Activated CD4-positive, alpha-beta memory T cell treated with anti-CD3 and anti-CD28 coated beads for 36 hours (primary cell): ENCODE results near the gene TAF1D. TPM values are rescaled to one million over a fixed set of nuclear protein-coding genes. Genes with fewer than 3 reads are reported as not detected.

Experiments used
- CTCF ChIA-PET: fragments of 350-600 bp; sonication (Branson Sonifier 250); formaldehyde crosslinking; loops from one replicate; lab custom pipeline; 2021; ENCODE audit warnings: antibody characterized with exemption, inconsistent platforms; lab: Charles Lee
- POLR2A ChIA-PET: fragments of 350-600 bp; sonication (Branson Sonifier 250); formaldehyde crosslinking; loops from one replicate; lab custom pipeline; 2021; ENCODE audit warnings: antibody characterized with exemption; lab: Charles Lee
- DNase-seq: peaks from one replicate; pipeline ENCODE4 v3.0.0-alpha.2; 2020
- H3K27ac Mint-ChIP-seq: one replicate; pipeline ENCODE4 v1.8.0; 2021; ENCODE audit warnings: mixed read lengths
- H3K27me3 Mint-ChIP-seq: one replicate; pipeline ENCODE4 v1.8.0; 2021; ENCODE audit warnings: mixed read lengths
- H3K36me3 Mint-ChIP-seq: one replicate; pipeline ENCODE4 v1.8.0; 2021; ENCODE audit warnings: mixed read lengths
- H3K4me1 Mint-ChIP-seq: one replicate; pipeline ENCODE4 v1.8.0; 2021; ENCODE audit warnings: low read depth, mixed read lengths
- H3K4me3 Mint-ChIP-seq: one replicate; pipeline ENCODE4 v1.8.0; 2021; ENCODE audit warnings: mild to moderate bottlenecking, mixed read lengths
- H3K9me3 Mint-ChIP-seq: one replicate; pipeline ENCODE4 v1.8.0; 2021; ENCODE audit warnings: mixed read lengths
- intact Hi-C: fragments of 100-400 bp; cut with micrococcal nuclease; formaldehyde crosslinking; loops from one replicate; pipeline ENCODE4 v1.15.1; 2023
- total RNA-seq, 2 experiments: library from RNA; stranded (reverse); gene quantifications; one replicate each; pipeline ENCODE4 v1.2.3, GENCODE V29; 2021

The TAF1D gene
- total RNA-seq, 2 experiments from 2014 or later: 325 to 342 TPM

GRCh38 chr11:93735627-93736026, 5.7 kb downstream of the TAF1D start:
- Mint-ChIP-seq H3K27ac (peak overlapping the region; percentile 76), H3K36me3 (peaks cover 85% of the 10 kb centered on the region), H3K4me1 (peaks cover 63% of the 10 kb centered on the region), H3K27me3 (no peaks in the 10 kb centered on the region), H3K4me3 (peak overlapping the region; percentile 59), H3K9me3 (no peaks in the 10 kb centered on the region)
- no peak for DNase-seq
- intact Hi-C loops: loop anchor here (5.0 kb wide), 1 partner anchor 538 kb away; the partner anchor contains the start of gene SLC36A4
- POLR2A ChIA-PET: interaction anchor here (7.6 kb wide), 1 partner anchor 48 kb away, joined by 126 read pairs; the partner anchor contains the start of gene MED17
- CTCF ChIA-PET: interaction anchor here (0.9 kb wide), 1 partner anchor 48 kb away, joined by 3 read pairs; the partner anchor contains the start of gene MED17

- intact Hi-C loops: loop anchor here (5.0 kb wide), 1 partner anchor 537 kb away; the partner anchor contains the start of gene SLC36A4
- Mint-ChIP-seq H3K4me1 (peaks cover 63% of the 10 kb centered on the region), H3K27me3 (no peaks in the 10 kb centered on the region), H3K4me3 (peak overlapping the region; percentile 59), H3K27ac (peak overlapping the region; percentile 74), H3K9me3 (no peaks in the 10 kb centered on the region), H3K36me3 (peaks cover 84% of the 10 kb centered on the region)
- ChIA-PET POLR2A (interaction anchor here (0.8 kb wide), 1 partner anchor 55 kb away, joined by 3 read pairs; no protein-coding TSS in a partner anchor), CTCF (interaction anchor here (0.9 kb wide), 1 partner anchor 49 kb away, joined by 3 read pairs; the partner anchor contains the start of gene MED17)
- no peak for DNase-seq
Observed at GRCh38 chr11:93734427-93735222, 6.7 kb downstream of the TAF1D start.

- Mint-ChIP-seq H3K27ac (peak overlapping the region; percentile 85), H3K27me3 (no peaks in the 10 kb centered on the region), H3K4me1 (peaks cover 57% of the 10 kb centered on the region), H3K4me3 (no peak overlapping the region), H3K9me3 (no peaks in the 10 kb centered on the region), H3K36me3 (peaks cover 82% of the 10 kb centered on the region)
- intact Hi-C loops: no loop called here
- ChIA-PET CTCF (no interaction called here), POLR2A (no interaction called here)
- no peak for DNase-seq
Observed at GRCh38 chr11:93733474-93733873, 7.8 kb downstream of the TAF1D start.

GRCh38 chr11:93732237-93732892, 8.9 kb downstream of the TAF1D start:
- intact Hi-C loops: no loop called here
- CTCF ChIA-PET: interaction anchor here (1.0 to 1.2 kb wide), 2 partner anchors 9 to 15 kb away, joined by 3 read pairs; no protein-coding TSS in a partner anchor
- H3K27ac Mint-ChIP-seq: peak overlapping the region; percentile 54
- DNase-seq: no peak
- H3K36me3 Mint-ChIP-seq: peaks cover 76% of the 10 kb centered on the region
- H3K4me1 Mint-ChIP-seq: peaks cover 46% of the 10 kb centered on the region
- no peak overlapping the region for H3K4me3 Mint-ChIP-seq
- H3K27me3 Mint-ChIP-seq: no peaks in the 10 kb centered on the region
- POLR2A ChIA-PET: interaction anchor here (0.8 to 3.8 kb wide), 2 partner anchors 8 to 9 kb away, joined by 3 to 28 read pairs; partner anchors contain the start of genes C11orf54 and TAF1D
- H3K9me3 Mint-ChIP-seq: no peaks in the 10 kb centered on the region

- H3K27ac Mint-ChIP-seq: peak overlapping the region; percentile 43
- no peaks in the 10 kb centered on the region for H3K27me3 Mint-ChIP-seq
- peaks cover 31% of the 10 kb centered on the region for H3K4me1 Mint-ChIP-seq
- H3K4me3 Mint-ChIP-seq: no peak overlapping the region
- CTCF ChIA-PET: interaction anchor here (0.9 kb wide), 1 partner anchor 53 kb away, joined by 3 read pairs; the partner anchor contains the start of gene MED17
- no peak for DNase-seq
- H3K9me3 Mint-ChIP-seq: no peaks in the 10 kb centered on the region
- POLR2A ChIA-PET: interaction anchor here (0.9 to 3.8 kb wide), 3 partner anchors 10 to 41 kb away, joined by 3 to 28 read pairs (median 4); partner anchors contain the start of genes C11orf54 and TAF1D
- peaks cover 69% of the 10 kb centered on the region for H3K36me3 Mint-ChIP-seq
- intact Hi-C loops: no loop called here
Observed at GRCh38 chr11:93730108-93731107, 10.9 kb downstream of the TAF1D start.

GRCh38 chr11:93729129-93729616, 12.1 kb downstream of the TAF1D start:
- intact Hi-C loops: no loop called here

GRCh38 chr11:93728792-93729128, 12.5 kb downstream of the TAF1D start:
- CTCF ChIA-PET: interaction anchor here (0.7 kb wide), 1 partner anchor 55 kb away, joined by 3 read pairs; the partner anchor contains the start of gene MED17
- POLR2A ChIA-PET: interaction anchor here (0.6 to 3.8 kb wide), 3 partner anchors 9 to 57 kb away, joined by 3 to 28 read pairs (median 5); partner anchors contain the start of genes C11orf54 and TAF1D
- Mint-ChIP-seq H3K27ac (peak overlapping the region; percentile 43), H3K9me3 (no peaks in the 10 kb centered on the region), H3K4me3 (no peak overlapping the region), H3K36me3 (peaks cover 62% of the 10 kb centered on the region), H3K27me3 (no peaks in the 10 kb centered on the region), H3K4me1 (peaks cover 18% of the 10 kb centered on the region)
- intact Hi-C loops: no loop called here
- DNase-seq: no peak

More at GRCh38 chr11:93729129-93729616, 12.1 kb downstream of the TAF1D start:
- POLR2A ChIA-PET: interaction anchor here (0.6 to 3.8 kb wide), 3 partner anchors 9 to 57 kb away, joined by 3 to 28 read pairs (median 5); partner anchors contain the start of genes C11orf54 and TAF1D
- CTCF ChIA-PET: interaction anchor here (0.7 kb wide), 1 partner anchor 55 kb away, joined by 3 read pairs; the partner anchor contains the start of gene MED17
- H3K4me3 Mint-ChIP-seq: no peak overlapping the region
- peaks cover 63% of the 10 kb centered on the region for H3K36me3 Mint-ChIP-seq
- peaks cover 21% of the 10 kb centered on the region for H3K4me1 Mint-ChIP-seq
- peak overlapping the region; percentile 43 for H3K27ac Mint-ChIP-seq
- H3K9me3 Mint-ChIP-seq: no peaks in the 10 kb centered on the region
- H3K27me3 Mint-ChIP-seq: no peaks in the 10 kb centered on the region
- no peak for DNase-seq

GRCh38 chr11:93727985-93728791, 13.1 kb downstream of the TAF1D start:
- no peak overlapping the region for H3K4me3 Mint-ChIP-seq
- no peaks in the 10 kb centered on the region for H3K9me3 Mint-ChIP-seq
- CTCF ChIA-PET: interaction anchor here (0.7 kb wide), 1 partner anchor 56 kb away, joined by 3 read pairs; the partner anchor contains the start of gene MED17
- DNase-seq: no peak
- POLR2A ChIA-PET: interaction anchor here (3.8 kb wide), 1 partner anchor 12 kb away, joined by 28 read pairs; the partner anchor contains the start of genes C11orf54 and TAF1D
- intact Hi-C loops: no loop called here
- peaks cover 13% of the 10 kb centered on the region for H3K4me1 Mint-ChIP-seq
- H3K27ac Mint-ChIP-seq: peak overlapping the region; percentile 43
- H3K36me3 Mint-ChIP-seq: peaks cover 57% of the 10 kb centered on the region
- no peaks in the 10 kb centered on the region for H3K27me3 Mint-ChIP-seq

- no peak overlapping the region for H3K27ac Mint-ChIP-seq
- ChIA-PET POLR2A (no interaction called here), CTCF (interaction anchor here (1.1 kb wide), 1 partner anchor 8 kb away, joined by 3 read pairs; no protein-coding TSS in a partner anchor)
- H3K4me1 Mint-ChIP-seq: peaks cover 4% of the 10 kb centered on the region
- H3K4me3 Mint-ChIP-seq: no peak overlapping the region
- intact Hi-C loops: no loop called here
- no peaks in the 10 kb centered on the region for H3K27me3 Mint-ChIP-seq
- H3K9me3 Mint-ChIP-seq: no peaks in the 10 kb centered on the region
- no peak for DNase-seq
- peaks cover 39% of the 10 kb centered on the region for H3K36me3 Mint-ChIP-seq
Observed at GRCh38 chr11:93724089-93724488, 17.2 kb downstream of the TAF1D start.

- POLR2A ChIA-PET: no interaction called here
- peaks cover 47% of the 10 kb centered on the region for H3K36me3 Mint-ChIP-seq
- no peaks in the 10 kb centered on the region for H3K27me3 Mint-ChIP-seq
- peaks cover 19% of the 10 kb centered on the region for H3K4me1 Mint-ChIP-seq
- H3K27ac Mint-ChIP-seq: no peak overlapping the region
- no peak overlapping the region for H3K4me3 Mint-ChIP-seq
- CTCF ChIA-PET: no interaction called here
- no peaks in the 10 kb centered on the region for H3K9me3 Mint-ChIP-seq
- DNase-seq: no peak
- intact Hi-C loops: no loop called here
Observed at GRCh38 chr11:93720522-93720921, 20.8 kb downstream of the TAF1D start.
